ENCODE measurements around the gene CDHR5. TPM values are rescaled to one million over a fixed set of nuclear protein-coding genes. Genes with fewer than 3 reads are reported as not detected.

Gene CDHR5
- total RNA-seq, 1 experiment from 2014 or later: not detected

DNA sequence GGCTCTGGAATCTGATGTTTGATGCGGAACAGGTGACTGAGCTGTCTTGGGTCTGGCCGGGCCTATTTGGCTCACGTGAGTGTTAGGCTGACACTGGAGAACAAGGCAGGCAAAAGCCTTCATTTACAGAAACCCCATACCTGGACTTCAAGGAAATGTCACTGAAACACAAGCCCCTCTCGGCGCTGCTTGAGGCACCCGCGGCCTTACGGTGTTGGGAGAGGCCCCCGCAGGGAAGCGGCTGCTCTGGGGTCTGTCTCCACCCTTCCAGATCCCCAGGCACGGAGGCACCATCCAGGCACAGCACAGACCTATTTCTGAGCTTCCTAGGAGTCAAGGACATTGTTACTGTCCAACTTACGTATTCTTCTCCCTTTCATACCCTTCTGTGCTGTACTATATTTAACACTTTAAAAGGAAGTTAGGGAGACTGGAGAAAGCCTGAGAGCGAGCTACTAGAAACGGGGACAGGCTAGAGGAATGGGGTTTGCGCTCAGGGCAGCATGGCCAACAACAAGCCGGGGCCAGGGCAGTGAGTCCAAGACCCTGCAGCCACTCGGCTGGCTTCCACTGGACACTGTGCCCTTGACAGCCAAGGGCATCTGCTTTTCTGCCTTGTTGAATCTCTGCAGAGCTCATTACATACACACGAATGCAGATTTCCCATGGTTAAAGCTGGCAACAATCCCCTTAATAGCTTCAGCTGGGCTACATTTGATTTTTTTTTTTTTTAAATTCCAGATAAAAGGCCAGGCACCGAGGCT lies 36.1 kb upstream of the CDHR5 start:
- TF ChIP-seq, protein P1, sequence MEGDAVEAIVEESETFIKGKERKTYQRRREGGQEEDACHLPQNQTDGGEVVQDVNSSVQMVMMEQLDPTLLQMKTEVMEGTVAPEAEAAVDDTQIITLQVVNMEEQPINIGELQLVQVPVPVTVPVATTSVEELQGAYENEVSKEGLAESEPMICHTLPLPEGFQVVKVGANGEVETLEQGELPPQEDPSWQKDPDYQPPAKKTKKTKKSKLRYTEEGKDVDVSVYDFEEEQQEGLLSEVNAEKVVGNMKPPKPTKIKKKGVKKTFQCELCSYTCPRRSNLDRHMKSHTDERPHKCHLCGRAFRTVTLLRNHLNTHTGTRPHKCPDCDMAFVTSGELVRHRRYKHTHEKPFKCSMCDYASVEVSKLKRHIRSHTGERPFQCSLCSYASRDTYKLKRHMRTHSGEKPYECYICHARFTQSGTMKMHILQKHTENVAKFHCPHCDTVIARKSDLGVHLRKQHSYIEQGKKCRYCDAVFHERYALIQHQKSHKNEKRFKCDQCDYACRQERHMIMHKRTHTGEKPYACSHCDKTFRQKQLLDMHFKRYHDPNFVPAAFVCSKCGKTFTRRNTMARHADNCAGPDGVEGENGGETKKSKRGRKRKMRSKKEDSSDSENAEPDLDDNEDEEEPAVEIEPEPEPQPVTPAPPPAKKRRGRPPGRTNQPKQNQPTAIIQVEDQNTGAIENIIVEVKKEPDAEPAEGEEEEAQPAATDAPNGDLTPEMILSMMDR (conservative IDR thresholded peaks at IDR 0.05; ENCODE audit: low read depth, low read length): no peak
- no peak for TF ChIP-seq EZH2 (IDR thresholded peaks at IDR 0.05; ENCODE audit: borderline replicate concordance, low read depth, low read length, poor library complexity, severe bottlenecking)
- H3K27ac ChIP-seq (ENCODE audit: low read depth, low read length, poor library complexity, severe bottlenecking): no peak overlapping the region
- peaks cover 15% of the 10 kb centered on the region for H3K4me1 ChIP-seq (ENCODE audit: insufficient read depth, low read length, poor library complexity, severe bottlenecking)
- ChIA-PET POLR2A (ENCODE audit: low non-redundant PET) (no interaction called here), CTCF (interaction anchor here (0.6 kb wide), 1 partner anchor 106 kb away, joined by 5 read pairs; no protein-coding TSS in a partner anchor)
- no peaks in the 10 kb centered on the region for H3K9me3 ChIP-seq (ENCODE audit: low read depth, low read length, poor library complexity, severe bottlenecking)
- intact Hi-C loops (cut with micrococcal nuclease; ENCODE audit: unreplicated experiment): loop anchor here (5.0 kb wide), 1 partner anchor 61 kb away; no protein-coding TSS in a partner anchor
- H3K36me3 ChIP-seq (ENCODE audit: insufficient read depth, low read length, poor library complexity, severe bottlenecking): peaks cover 6% of the 10 kb centered on the region
- no peak overlapping the region for H3K4me3 ChIP-seq (ENCODE audit: low read depth, low read length, poor library complexity, severe bottlenecking)
- no peak for DNase-seq (ENCODE audit: low spot score)
- no peaks in the 10 kb centered on the region for H3K27me3 ChIP-seq (replicated peaks; ENCODE audit: insufficient read depth, low read depth, low read length, poor library complexity)
- BruUV-seq (replicated peaks): no TSS peak

DNA sequence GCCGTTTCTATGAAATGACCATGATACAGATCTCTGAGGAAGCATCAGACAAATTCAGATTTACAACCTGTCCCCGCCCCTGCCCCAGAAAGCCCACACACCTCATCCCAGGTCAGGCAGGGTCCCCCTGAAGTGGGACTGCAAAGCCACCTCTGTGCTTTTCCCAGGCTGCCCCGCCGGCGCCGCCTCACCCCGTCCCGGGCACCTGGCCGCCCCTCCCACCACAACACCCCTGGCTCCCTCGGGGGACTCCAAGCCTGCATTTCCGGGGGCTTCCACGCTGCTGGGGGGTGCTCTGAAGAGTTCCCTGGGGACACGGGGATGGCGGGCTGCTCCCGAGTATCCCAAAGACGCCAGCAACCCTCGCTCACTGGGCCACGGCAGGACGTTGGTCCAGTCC lies 35.5 kb upstream of the CDHR5 start:
- H3K9me3 ChIP-seq (ENCODE audit: low read depth, low read length, poor library complexity, severe bottlenecking): no peaks in the 10 kb centered on the region
- BruUV-seq (replicated peaks): no TSS peak
- no peak overlapping the region for H3K4me3 ChIP-seq (ENCODE audit: low read depth, low read length, poor library complexity, severe bottlenecking)
- H3K4me1 ChIP-seq (ENCODE audit: insufficient read depth, low read length, poor library complexity, severe bottlenecking): peaks cover 9% of the 10 kb centered on the region
- ChIA-PET CTCF (no interaction called here), POLR2A (ENCODE audit: low non-redundant PET) (no interaction called here)
- H3K27me3 ChIP-seq (replicated peaks; ENCODE audit: insufficient read depth, low read depth, low read length, poor library complexity): no peaks in the 10 kb centered on the region
- H3K36me3 ChIP-seq (ENCODE audit: insufficient read depth, low read length, poor library complexity, severe bottlenecking): peaks cover 6% of the 10 kb centered on the region
- no peak overlapping the region for H3K27ac ChIP-seq (ENCODE audit: low read depth, low read length, poor library complexity, severe bottlenecking)
- no peak for DNase-seq (ENCODE audit: low spot score)
- intact Hi-C loops (cut with micrococcal nuclease; ENCODE audit: unreplicated experiment): loop anchor here (5.0 kb wide), 1 partner anchor 62 kb away; no protein-coding TSS in a partner anchor
- TF ChIP-seq, protein P1 (conservative IDR thresholded peaks at IDR 0.05; ENCODE audit: low read depth, low read length): no peak
- no peak for TF ChIP-seq EZH2 (IDR thresholded peaks at IDR 0.05; ENCODE audit: borderline replicate concordance, low read depth, low read length, poor library complexity, severe bottlenecking)

DNA sequence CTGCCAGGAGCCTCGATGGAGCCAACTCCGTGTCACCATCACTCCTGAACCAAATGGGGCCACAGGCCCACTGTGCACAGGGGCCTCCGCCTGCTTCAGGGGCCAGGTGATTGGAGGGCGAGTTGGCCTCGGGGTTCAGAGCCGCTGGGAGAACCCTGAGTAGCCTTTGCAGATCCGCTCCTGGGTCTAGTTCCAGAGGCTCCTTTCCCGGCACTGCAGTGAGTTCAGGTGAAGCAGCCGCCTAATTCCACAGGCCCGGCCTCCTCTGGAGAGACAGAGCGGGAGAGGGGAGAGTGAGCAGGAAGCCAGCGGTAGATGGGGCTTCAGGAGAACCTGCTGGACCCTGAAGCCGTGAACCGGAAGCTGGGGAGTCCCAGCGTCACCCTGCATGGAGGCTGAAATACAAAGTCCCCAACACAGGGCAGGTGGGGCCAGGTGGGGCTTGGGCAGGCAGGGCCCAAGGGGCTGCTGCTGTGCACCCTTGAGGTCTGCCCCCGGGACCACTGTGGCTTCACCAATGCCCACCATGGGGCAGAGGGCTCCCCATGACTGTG lies 34.9 kb upstream of the CDHR5 start:
- intact Hi-C loops (cut with micrococcal nuclease; ENCODE audit: unreplicated experiment): loop anchor here (5.0 kb wide), 1 partner anchor 63 kb away; no protein-coding TSS in a partner anchor
- POLR2A ChIA-PET (ENCODE audit: low non-redundant PET): no interaction called here
- H3K4me1 ChIP-seq (ENCODE audit: insufficient read depth, low read length, poor library complexity, severe bottlenecking): peaks cover 5% of the 10 kb centered on the region
- H3K9me3 ChIP-seq (ENCODE audit: low read depth, low read length, poor library complexity, severe bottlenecking): no peaks in the 10 kb centered on the region
- H3K27ac ChIP-seq (ENCODE audit: low read depth, low read length, poor library complexity, severe bottlenecking): no peak overlapping the region
- DNase-seq (ENCODE audit: low spot score): no peak
- peaks cover 6% of the 10 kb centered on the region for H3K36me3 ChIP-seq (ENCODE audit: insufficient read depth, low read length, poor library complexity, severe bottlenecking)
- no peak for TF ChIP-seq EZH2 (IDR thresholded peaks at IDR 0.05; ENCODE audit: borderline replicate concordance, low read depth, low read length, poor library complexity, severe bottlenecking)
- TF ChIP-seq, protein P1 (conservative IDR thresholded peaks at IDR 0.05; ENCODE audit: low read depth, low read length): no peak
- CTCF ChIA-PET: no interaction called here
- BruUV-seq (replicated peaks): no TSS peak
- no peak overlapping the region for H3K4me3 ChIP-seq (ENCODE audit: low read depth, low read length, poor library complexity, severe bottlenecking)
- H3K27me3 ChIP-seq (replicated peaks; ENCODE audit: insufficient read depth, low read depth, low read length, poor library complexity): no peaks in the 10 kb centered on the region
